ENCODE measurements around the gene LMX1B.

Gene LMX1B

DNA sequence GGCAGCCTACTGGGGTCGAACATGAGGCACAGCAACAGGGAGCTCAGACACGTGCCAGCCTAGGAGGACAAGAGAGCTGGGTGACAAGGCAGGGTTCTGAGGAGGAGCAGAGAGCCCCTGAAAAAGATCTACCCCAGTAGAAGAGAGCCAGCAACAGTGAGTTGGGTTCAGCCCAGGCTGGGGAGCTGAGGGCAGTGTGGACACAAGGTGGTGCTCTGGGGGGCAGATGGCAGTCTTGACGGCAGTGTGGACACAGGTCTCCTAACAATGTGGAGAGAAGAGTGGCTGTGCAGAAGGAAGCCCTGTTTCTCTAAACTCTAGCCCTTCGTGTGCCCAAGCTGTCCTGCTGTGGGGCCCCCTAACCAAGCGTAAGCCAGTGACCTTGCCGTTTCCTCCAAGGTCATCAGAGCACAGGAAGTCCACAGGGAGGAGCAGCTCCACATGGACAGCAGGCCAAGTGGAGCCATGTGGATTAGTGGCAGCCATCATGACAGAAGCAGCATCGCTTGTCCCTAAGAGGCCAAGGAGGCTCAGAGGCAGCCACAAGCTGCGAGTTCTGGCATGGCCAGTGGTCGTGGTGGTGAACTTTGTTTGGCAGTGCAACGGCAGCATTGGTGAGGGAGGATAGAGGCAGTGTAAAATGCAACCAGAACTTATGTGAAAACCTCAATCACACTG, 25.1 kb upstream of the LMX1B start:
- H3K36me3 ChIP-seq (ENCODE audit: insufficient read depth, low read length) = no peaks in the 10 kb centered on the region
- H3K4me3 ChIP-seq (ENCODE audit: low read length) = no peak overlapping the region
- no peak overlapping the region for H2AFZ ChIP-seq (ENCODE audit: low read depth, low read length)
- no peaks in the 10 kb centered on the region for H3K9me3 ChIP-seq (ENCODE audit: low read length)
- H3K4me1 ChIP-seq (ENCODE audit: insufficient read depth, low read length) = no peaks in the 10 kb centered on the region
- peaks cover 5% of the 10 kb centered on the region for H3K27me3 ChIP-seq (ENCODE audit: insufficient read depth, low read length)

DNA sequence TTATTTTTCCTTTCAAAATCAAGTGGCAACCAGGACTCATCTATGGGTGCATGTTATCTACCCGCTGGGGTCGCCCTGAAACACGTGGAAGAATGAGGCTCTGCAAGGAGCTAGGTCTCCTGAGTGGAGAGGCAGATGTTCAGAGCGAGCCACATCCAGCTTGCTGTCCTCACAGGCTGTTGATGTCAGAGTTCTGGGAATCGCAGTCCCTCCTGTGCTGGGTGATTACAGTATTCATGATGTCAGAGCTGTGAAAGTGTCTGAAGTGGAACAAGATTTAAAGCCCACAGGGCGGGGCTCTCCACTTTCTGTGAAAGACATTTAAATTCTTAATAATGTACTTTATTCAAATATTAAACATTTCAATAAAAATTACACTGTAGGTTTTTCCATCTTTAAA, 24.4 kb upstream of the LMX1B start:
- no peaks in the 10 kb centered on the region for H3K36me3 ChIP-seq (ENCODE audit: insufficient read depth, low read length)
- H2AFZ ChIP-seq (ENCODE audit: low read depth, low read length) = no peak overlapping the region
- no peaks in the 10 kb centered on the region for H3K9me3 ChIP-seq (ENCODE audit: low read length)
- H3K4me1 ChIP-seq (ENCODE audit: insufficient read depth, low read length) = no peaks in the 10 kb centered on the region
- H3K4me3 ChIP-seq (ENCODE audit: low read length) = no peak overlapping the region
- H3K27me3 ChIP-seq (ENCODE audit: insufficient read depth, low read length) = peaks cover 5% of the 10 kb centered on the region

DNA sequence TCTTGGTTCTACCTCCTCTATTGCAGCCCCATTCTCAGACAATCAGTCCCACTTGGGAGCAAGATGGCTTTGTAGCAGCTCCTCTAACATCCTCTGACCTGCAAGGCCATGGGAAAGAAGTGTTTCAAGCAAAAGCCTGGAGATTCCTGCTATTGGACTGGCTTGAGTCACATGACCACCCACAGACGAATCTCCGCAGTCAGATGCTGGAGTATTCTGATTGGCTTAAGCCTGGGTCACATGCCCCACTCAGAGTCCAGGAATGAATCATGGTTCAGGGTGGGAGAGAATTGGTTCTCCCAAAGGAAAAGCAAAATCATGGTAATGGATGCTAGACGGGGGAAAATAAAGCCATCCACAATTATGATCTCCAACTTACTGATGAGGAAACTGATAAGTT, 22.6 kb upstream of the LMX1B start:
- peaks cover 5% of the 10 kb centered on the region for H3K27me3 ChIP-seq (ENCODE audit: insufficient read depth, low read length)
- no peaks in the 10 kb centered on the region for H3K36me3 ChIP-seq (ENCODE audit: insufficient read depth, low read length)

DNA sequence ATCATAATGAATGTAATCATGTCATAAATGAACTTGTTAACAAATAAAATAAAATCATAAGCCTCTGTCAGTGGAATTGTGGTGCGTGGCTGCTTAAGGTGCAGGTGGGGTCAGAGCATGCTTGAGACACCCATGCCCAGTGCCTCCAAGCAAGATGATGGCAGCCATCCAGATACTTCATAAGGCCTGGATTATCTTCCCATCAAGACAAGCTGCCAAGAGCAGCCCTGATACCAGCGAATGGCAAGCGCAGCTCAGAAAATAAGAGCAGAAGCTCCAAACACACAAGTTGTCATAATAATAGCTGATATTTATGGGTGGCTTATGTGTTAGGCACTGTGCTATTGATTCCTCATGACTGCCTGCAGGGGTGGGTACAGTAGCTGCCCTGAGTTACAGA, 21.8 kb upstream of the LMX1B start:
- Histone ChIP-seq H3K4me1 (ENCODE audit: insufficient read depth, low read length) (no peaks in the 10 kb centered on the region), H3K27me3 (ENCODE audit: insufficient read depth, low read length) (peaks cover 5% of the 10 kb centered on the region)

More for the DNA sequence above, 22.6 kb upstream of the LMX1B start:
- Histone ChIP-seq H3K4me1 (ENCODE audit: insufficient read depth, low read length) (no peaks in the 10 kb centered on the region), H2AFZ (ENCODE audit: low read depth, low read length) (no peak overlapping the region), H3K4me3 (ENCODE audit: low read length) (no peak overlapping the region), H3K9me3 (ENCODE audit: low read length) (no peaks in the 10 kb centered on the region)

DNA sequence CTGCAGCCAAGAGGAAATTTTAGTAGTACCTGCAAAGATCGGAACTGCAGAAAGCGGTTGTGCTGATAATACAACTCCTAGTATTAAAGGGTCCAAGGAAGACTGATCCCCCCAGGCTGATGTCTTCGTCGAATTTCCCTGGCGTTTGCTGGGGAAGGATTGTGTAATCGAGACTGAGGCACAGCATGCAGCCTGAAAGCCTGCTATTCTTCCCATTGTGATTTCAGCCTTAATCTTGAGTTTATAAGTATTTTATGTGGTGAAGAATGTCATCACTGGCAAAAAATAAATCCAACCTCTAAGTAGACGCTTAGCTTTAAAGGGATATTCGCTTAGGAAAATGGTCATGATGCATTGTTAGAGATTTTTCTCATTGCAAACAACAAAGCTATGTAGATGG, 21.3 kb upstream of the LMX1B start:
- H3K36me3 ChIP-seq (ENCODE audit: insufficient read depth, low read length) = no peaks in the 10 kb centered on the region

More for the DNA sequence above, 21.8 kb upstream of the LMX1B start:
- H3K36me3 ChIP-seq (ENCODE audit: insufficient read depth, low read length) = no peaks in the 10 kb centered on the region
- H3K4me3 ChIP-seq (ENCODE audit: low read length) = no peak overlapping the region
- H2AFZ ChIP-seq (ENCODE audit: low read depth, low read length) = no peak overlapping the region
- no peaks in the 10 kb centered on the region for H3K9me3 ChIP-seq (ENCODE audit: low read length)

DNA sequence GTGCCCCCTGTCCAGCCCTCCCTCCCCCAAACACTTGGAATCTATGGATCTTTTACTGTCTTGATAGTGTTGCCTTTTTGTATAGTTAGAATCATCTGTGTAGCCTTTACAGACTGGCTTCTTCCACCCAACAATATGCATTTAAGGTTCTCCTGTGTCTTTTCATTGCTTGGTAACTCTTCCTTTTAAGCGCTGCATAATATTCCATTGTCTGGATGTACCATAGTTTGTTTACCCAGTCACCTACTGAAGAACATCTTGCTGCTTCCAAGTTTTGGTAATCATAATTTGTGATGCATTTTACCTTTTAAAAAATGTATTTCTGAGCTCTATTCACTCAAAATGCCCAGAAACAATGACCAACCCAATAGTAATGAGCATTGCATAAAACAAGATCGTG, 17.7 kb upstream of the LMX1B start:
- Histone ChIP-seq H3K9me3 (ENCODE audit: low read length) (no peaks in the 10 kb centered on the region), H3K4me1 (ENCODE audit: insufficient read depth, low read length) (no peaks in the 10 kb centered on the region), H2AFZ (ENCODE audit: low read depth, low read length) (no peak overlapping the region), H3K4me3 (ENCODE audit: low read length) (no peak overlapping the region), H3K27me3 (ENCODE audit: insufficient read depth, low read length) (peaks cover 13% of the 10 kb centered on the region), H3K36me3 (ENCODE audit: insufficient read depth, low read length) (no peaks in the 10 kb centered on the region)

More for the DNA sequence above, 21.3 kb upstream of the LMX1B start:
- Histone ChIP-seq H3K9me3 (ENCODE audit: low read length) (no peaks in the 10 kb centered on the region), H3K4me1 (ENCODE audit: insufficient read depth, low read length) (no peaks in the 10 kb centered on the region), H3K4me3 (ENCODE audit: low read length) (no peak overlapping the region), H3K27me3 (ENCODE audit: insufficient read depth, low read length) (peaks cover 9% of the 10 kb centered on the region), H2AFZ (ENCODE audit: low read depth, low read length) (no peak overlapping the region)

DNA sequence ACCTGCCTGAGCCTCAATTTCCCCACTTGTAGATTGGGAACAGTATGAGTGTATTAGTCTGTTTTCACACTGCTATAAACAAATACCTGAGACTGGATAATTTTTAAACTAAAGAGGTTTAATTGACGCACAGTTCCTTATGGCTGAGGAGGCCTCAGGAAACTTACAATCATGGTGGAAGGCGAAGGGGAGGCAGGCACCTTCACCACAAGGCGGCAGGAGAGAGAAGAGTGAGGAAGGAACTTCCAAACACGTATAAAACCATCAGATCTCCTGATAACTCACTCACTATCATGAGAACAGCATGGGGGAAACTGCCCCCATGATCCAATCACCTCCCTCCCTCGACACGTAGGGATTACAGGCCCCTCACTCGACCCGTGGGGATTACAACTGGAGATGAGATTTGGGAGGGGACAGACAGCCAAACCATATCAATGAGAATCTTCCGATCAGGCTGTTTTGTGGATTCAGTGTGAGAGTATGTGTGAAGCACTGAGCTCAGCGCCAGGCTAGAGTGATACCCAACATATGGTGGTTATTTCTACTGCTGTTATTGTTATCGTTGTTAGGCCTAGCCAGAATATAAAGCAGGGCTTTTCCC, 14.6 kb upstream of the LMX1B start:
- no peaks in the 10 kb centered on the region for H3K4me1 ChIP-seq (ENCODE audit: insufficient read depth, low read length)
- no peaks in the 10 kb centered on the region for H3K36me3 ChIP-seq (ENCODE audit: insufficient read depth, low read length)
- no peak overlapping the region for H2AFZ ChIP-seq (ENCODE audit: low read depth, low read length)
- peaks cover 13% of the 10 kb centered on the region for H3K27me3 ChIP-seq (ENCODE audit: insufficient read depth, low read length)
- no peak overlapping the region for H3K4me3 ChIP-seq (ENCODE audit: low read length)
- no peaks in the 10 kb centered on the region for H3K9me3 ChIP-seq (ENCODE audit: low read length)

DNA sequence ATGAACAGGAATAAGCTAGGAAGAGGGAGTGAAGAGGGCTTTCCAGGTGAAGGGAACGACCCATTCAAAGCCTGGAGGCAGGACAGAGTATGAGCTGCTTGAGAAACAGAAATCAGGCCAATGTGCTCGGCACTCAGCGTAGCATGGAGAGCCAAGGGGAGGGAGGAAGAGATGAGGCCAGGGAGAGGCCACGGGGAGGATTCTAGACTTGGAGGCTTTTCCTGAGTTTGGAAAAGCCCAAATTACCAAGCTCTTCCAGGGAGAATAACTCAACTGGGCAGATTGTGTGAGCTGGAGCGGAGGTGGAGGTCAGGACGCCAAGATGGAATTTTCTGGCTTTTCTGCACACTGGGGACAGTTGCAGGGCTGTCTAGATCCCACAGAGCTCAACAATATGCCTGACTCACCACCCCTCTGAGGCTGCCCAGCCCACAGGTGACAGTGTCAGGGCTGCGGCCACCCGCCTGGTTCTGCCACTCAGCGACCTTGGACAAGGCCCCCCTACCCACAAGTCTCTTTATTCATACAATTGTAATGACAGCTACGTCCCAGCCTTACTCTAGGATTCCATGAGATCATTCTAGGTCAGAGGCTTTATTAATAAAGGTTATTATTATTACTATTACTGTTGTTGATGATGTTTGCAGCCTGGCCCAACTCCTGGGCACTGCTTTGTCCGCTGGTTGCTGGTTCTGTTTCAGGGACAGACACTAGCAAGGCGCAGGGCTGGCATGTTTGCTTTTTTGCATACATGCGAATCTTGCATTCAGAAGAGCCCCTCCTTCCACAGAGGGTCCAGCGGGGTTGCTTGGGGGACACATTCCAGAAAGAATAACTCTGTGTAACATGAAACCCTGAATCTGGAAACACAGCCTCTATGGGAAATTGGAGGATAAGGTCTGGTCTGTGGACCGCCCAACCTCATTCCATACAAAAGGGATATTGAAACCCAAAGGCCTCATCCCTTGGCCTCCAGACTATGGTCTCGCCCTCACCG, 9.4 kb upstream of the LMX1B start:
- peaks cover 31% of the 10 kb centered on the region for H3K27me3 ChIP-seq (ENCODE audit: insufficient read depth, low read length)
- no peaks in the 10 kb centered on the region for H3K4me1 ChIP-seq (ENCODE audit: insufficient read depth, low read length)
- no peak overlapping the region for H2AFZ ChIP-seq (ENCODE audit: low read depth, low read length)
- no peak overlapping the region for H3K4me3 ChIP-seq (ENCODE audit: low read length)
- H3K36me3 ChIP-seq (ENCODE audit: insufficient read depth, low read length) = no peaks in the 10 kb centered on the region
- no peaks in the 10 kb centered on the region for H3K9me3 ChIP-seq (ENCODE audit: low read length)

DNA sequence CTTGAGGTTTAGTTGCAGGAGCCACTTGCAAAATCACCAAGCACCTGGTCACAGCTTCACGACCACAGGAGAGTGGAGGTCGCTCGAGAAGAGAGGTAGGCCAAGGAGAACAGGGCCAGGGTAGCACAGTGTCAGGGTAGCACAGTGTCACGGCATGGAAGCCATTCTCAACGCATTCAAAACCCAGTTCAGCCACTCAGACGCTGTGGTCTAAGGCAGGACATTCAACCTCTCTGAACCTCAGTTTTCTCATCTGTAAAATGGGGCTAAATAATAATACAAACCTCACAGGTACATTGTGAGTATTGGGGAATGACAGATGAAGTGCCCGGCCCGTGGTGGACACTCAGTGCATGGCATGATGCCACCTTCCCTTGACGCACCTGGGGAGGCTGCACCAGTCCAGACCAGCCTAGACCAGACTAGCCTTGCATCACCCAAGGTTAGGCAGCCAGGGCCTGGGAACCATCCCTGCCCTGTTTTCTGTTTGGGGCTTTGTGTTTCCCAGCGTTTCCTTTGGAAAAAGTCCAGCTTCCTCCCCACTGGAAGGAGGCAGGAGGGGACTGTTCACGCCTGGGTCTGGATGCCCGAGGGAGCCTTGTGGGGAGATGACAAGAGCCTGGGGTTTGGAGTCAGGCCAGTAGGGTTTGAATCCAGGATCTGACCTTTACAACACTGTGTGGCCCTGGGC, 7.8 kb upstream of the LMX1B start:
- peaks cover 47% of the 10 kb centered on the region for H3K27me3 ChIP-seq (ENCODE audit: insufficient read depth, low read length)
- no peak overlapping the region for H2AFZ ChIP-seq (ENCODE audit: low read depth, low read length)
- H3K9me3 ChIP-seq (ENCODE audit: low read length) = no peaks in the 10 kb centered on the region
- H3K36me3 ChIP-seq (ENCODE audit: insufficient read depth, low read length) = no peaks in the 10 kb centered on the region
- no peak overlapping the region for H3K4me3 ChIP-seq (ENCODE audit: low read length)
- peaks cover 2% of the 10 kb centered on the region for H3K4me1 ChIP-seq (ENCODE audit: insufficient read depth, low read length)

DNA sequence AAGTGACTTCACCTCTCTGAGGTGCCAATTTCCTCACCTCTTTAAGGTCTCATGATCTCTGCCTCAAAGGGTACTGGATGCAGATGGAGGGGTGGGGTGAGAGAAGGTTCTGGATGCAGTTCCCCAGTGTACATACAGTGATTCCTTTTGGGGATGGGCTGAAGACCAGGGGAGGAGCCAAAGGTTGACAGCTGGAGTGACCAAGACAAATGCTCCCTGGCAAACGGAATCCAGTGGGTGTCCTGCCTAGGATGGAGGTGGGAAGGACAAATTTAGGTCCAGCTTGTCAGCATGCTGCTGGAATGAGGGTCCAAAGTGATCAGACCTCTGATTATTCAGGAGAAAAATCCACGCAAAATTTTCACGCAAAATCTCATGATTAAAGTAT, 7.3 kb upstream of the LMX1B start:
- Histone ChIP-seq H3K4me1 (ENCODE audit: insufficient read depth, low read length) (peaks cover 2% of the 10 kb centered on the region), H3K4me3 (ENCODE audit: low read length) (no peak overlapping the region), H3K9me3 (ENCODE audit: low read length) (no peaks in the 10 kb centered on the region), H3K27me3 (ENCODE audit: insufficient read depth, low read length) (peaks cover 48% of the 10 kb centered on the region), H2AFZ (ENCODE audit: low read depth, low read length) (no peak overlapping the region), H3K36me3 (ENCODE audit: insufficient read depth, low read length) (no peaks in the 10 kb centered on the region)

DNA sequence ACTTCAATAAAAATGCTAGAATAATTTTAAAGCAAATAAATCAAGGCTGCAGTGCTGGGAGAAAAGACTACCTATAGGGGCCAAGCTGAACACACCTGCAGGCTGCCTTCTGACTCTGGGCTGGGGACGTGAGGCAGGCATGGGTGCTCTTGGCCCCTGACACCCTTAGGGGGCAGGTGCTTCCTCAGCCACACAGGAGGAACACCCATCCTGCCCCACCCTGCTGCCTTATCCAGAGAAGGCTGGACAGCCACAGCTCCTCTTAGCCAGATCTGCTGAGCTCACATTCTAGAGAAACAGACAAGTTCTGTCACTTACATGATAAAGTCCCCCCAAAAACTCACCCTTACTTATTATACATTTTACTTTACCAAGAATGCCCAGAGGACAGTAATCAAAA, 6.6 kb upstream of the LMX1B start:
- Histone ChIP-seq H3K9me3 (ENCODE audit: low read length) (no peaks in the 10 kb centered on the region), H3K4me3 (ENCODE audit: low read length) (no peak overlapping the region), H3K4me1 (ENCODE audit: insufficient read depth, low read length) (peaks cover 6% of the 10 kb centered on the region), H2AFZ (ENCODE audit: low read depth, low read length) (no peak overlapping the region), H3K36me3 (ENCODE audit: insufficient read depth, low read length) (no peaks in the 10 kb centered on the region), H3K27me3 (ENCODE audit: insufficient read depth, low read length) (peaks cover 52% of the 10 kb centered on the region)

DNA sequence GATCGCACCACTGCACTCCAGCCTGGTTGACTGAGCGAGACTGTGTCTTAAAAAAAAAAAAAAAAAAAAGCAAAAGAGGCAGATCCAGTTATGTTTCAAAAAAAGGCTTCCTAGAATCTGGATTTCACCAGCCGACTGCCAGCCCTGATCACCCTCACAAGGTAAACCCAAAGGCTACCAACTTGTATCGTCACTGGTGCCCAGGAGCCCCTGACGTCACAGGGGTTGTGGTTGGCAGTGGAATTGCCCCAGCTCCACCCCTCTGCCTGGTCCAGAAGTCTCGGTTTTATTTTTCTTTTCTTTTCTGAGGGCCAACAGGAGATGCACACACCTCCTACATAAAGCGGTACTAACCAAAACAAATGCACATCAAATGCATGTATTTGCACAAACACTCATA, 6.0 kb upstream of the LMX1B start:
- H2AFZ ChIP-seq (ENCODE audit: low read depth, low read length) = no peak overlapping the region
- peaks cover 58% of the 10 kb centered on the region for H3K27me3 ChIP-seq (ENCODE audit: insufficient read depth, low read length)
- peaks cover 9% of the 10 kb centered on the region for H3K4me1 ChIP-seq (ENCODE audit: insufficient read depth, low read length)
- no peak overlapping the region for H3K4me3 ChIP-seq (ENCODE audit: low read length)
- no peaks in the 10 kb centered on the region for H3K9me3 ChIP-seq (ENCODE audit: low read length)
- no peaks in the 10 kb centered on the region for H3K36me3 ChIP-seq (ENCODE audit: insufficient read depth, low read length)

DNA sequence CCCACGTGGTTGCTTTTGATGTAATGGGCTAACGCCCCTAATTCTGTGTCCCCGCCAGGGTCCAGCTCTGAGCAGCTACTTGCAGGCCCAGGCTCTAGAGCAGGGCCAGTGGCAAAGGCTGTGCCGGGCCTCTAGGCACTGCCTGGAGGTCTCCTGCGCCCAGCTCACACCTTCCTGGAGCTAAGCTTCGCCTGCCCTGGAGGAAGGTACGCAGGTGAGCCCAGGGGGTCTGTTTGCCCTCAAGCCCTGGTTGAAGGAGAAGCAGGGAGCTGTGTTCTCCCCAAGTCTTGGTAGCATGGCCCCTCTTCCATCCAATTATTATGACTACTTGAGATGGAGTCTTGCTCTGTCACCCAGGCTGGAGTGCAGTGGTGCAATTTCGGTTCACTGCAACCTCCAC, 5.2 kb upstream of the LMX1B start:
- Histone ChIP-seq H3K4me3 (ENCODE audit: low read length) (no peak overlapping the region), H3K9me3 (ENCODE audit: low read length) (no peaks in the 10 kb centered on the region), H3K27me3 (ENCODE audit: insufficient read depth, low read length) (peaks cover 65% of the 10 kb centered on the region)

More for the DNA sequence above, 5.2 kb upstream of the LMX1B start:
- peaks cover 9% of the 10 kb centered on the region for H3K4me1 ChIP-seq (ENCODE audit: insufficient read depth, low read length)
- H3K36me3 ChIP-seq (ENCODE audit: insufficient read depth, low read length) = no peaks in the 10 kb centered on the region
- no peak overlapping the region for H2AFZ ChIP-seq (ENCODE audit: low read depth, low read length)
